ENCODE data around the gene NSFL1C. TPM values are rescaled to one million over a fixed set of nuclear protein-coding genes. Genes with fewer than 3 reads are reported as not detected.
A peak's percentile ranks its signal among the peaks of the same experiment; 100 is the strongest.

The NSFL1C gene
- polyA plus RNA-seq, 1 donor (not counting 4 experiments of a cell fraction or from before 2014, with no cell fraction given), result 38.8 TPM

DNA sequence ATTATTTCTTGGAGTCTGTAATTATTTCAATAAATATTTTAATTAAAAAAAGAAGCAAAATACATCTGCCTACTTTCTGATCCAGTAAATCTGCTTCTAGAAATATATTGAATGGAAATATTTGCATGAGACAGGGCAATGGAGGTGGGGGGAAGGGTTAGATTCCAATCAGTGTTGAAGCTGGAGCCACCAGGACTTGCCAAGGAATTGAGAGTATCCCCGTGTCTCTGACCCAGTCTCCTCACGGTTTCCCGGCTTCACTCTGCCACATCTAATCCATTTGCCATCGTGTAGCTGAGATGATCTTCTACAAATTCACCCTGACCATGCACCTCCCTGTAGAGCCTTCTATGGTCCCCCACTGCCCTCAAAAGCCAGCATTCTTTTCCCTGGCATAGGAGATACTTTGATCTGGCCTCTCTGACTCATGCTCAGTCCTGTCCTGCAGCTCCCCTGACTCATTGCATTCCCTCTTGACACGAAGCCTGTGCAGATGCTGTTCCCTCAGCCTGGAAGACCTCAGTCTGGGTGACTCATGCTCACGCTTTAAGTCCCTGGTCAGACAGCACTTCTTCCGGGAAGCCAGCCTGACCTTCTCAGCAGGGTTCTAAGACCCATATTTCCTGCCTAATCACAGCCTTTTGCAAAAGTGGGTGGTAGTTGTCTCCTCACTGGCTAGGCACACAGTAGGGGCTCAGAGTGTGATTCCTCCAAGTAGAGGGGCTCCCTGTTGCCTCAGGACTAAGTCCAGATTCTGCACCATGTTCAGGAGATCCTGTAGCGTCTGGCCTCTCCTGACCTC is 50.8 kb downstream of the NSFL1C start:
- H3K4me2 ChIP-seq (ENCODE audit: control insufficient read depth, extremely low read depth, insufficient read depth, low read depth, low read length), result peak overlapping the region; percentile 61
- H3K36me3 ChIP-seq (ENCODE audit: control insufficient read depth in 2 of 2, extremely low read depth in 1 of 2, insufficient read depth in 2 of 2, low read length in 2 of 2), result no peaks in the 10 kb centered on the region
- H3K9me3 ChIP-seq (ENCODE audit: control insufficient read depth, low read depth, low read length), result peaks cover 3% of the 10 kb centered on the region
- no peaks in the 10 kb centered on the region for H4K20me1 ChIP-seq (ENCODE audit: control insufficient read depth, extremely low read depth, insufficient read depth, low read length)
- peaks cover 33% of the 10 kb centered on the region for H3K4me1 ChIP-seq (ENCODE audit: control insufficient read depth, extremely low read depth, insufficient read depth, low read length)
- no peak overlapping the region for H3K4me3 ChIP-seq (ENCODE audit: control insufficient read depth in 2 of 3, extremely low read depth in 1 of 3, insufficient read depth in 2 of 3, low read depth in 1 of 3, low read length in 3 of 3)
- H3K79me2 ChIP-seq (ENCODE audit: control insufficient read depth, insufficient read depth, low read length), result no peaks in the 10 kb centered on the region
- H3K27ac ChIP-seq (ENCODE audit: control insufficient read depth, insufficient read depth, low read length), result peak overlapping the region; percentile 88
- peak; percentile 98 for DNase-seq (ENCODE audit: low read depth, low spot score)
- peak overlapping the region; percentile 3 for H2AFZ ChIP-seq (ENCODE audit: control insufficient read depth, low read length)
- peak; percentile 99 for FAIRE-seq
- peak overlapping the region; percentile 49 for H3K9ac ChIP-seq (ENCODE audit: control insufficient read depth, extremely low read depth, insufficient read depth, low read length)
- TF ChIP-seq, protein P1, sequence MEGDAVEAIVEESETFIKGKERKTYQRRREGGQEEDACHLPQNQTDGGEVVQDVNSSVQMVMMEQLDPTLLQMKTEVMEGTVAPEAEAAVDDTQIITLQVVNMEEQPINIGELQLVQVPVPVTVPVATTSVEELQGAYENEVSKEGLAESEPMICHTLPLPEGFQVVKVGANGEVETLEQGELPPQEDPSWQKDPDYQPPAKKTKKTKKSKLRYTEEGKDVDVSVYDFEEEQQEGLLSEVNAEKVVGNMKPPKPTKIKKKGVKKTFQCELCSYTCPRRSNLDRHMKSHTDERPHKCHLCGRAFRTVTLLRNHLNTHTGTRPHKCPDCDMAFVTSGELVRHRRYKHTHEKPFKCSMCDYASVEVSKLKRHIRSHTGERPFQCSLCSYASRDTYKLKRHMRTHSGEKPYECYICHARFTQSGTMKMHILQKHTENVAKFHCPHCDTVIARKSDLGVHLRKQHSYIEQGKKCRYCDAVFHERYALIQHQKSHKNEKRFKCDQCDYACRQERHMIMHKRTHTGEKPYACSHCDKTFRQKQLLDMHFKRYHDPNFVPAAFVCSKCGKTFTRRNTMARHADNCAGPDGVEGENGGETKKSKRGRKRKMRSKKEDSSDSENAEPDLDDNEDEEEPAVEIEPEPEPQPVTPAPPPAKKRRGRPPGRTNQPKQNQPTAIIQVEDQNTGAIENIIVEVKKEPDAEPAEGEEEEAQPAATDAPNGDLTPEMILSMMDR (optimal IDR thresholded peaks at IDR 0.05 in 1 of 3, IDR thresholded peaks at IDR 0.05 in 1 of 3, conservative IDR thresholded peaks at IDR 0.05 in 1 of 3; ENCODE audit: extremely low read depth in 1 of 3, insufficient read depth in 2 of 3, low read length in 3 of 3), result no peak
- TF ChIP-seq EZH2 (IDR thresholded peaks at IDR 0.05; ENCODE audit: low read length), result no peak
- dilution Hi-C loops (cut with MboI; ENCODE audit: extremely low pct_ligation_motif_present, low sequenced_read_pairs), result no loop called here
- no peaks in the 10 kb centered on the region for H3K9me1 ChIP-seq (ENCODE audit: control insufficient read depth, extremely low read depth, insufficient read depth, low read length)
- H3K27me3 ChIP-seq (ENCODE audit: control insufficient read depth, extremely low read depth, insufficient read depth, low read length), result no peaks in the 10 kb centered on the region

DNA sequence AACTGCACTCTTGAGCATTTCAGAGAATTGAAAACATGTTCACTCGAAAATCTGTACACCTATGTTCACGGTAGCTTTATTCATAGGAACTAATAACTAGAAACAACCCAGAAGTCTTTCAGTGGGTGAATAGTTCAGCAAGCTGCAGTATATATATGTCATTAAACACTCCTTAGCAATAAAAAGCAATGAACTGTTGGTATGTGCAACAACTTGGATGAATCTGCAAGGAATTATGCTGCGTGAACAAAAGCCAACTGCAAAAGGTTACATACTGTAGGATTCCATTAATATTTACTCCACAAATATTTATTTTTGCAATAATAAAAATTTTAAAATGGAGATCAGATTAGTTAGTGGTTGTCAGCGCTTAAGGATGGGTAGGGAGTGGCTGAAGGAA is 51.7 kb downstream of the NSFL1C start:
- Histone ChIP-seq H4K20me1 (ENCODE audit: control insufficient read depth, extremely low read depth, insufficient read depth, low read length) (no peaks in the 10 kb centered on the region), H2AFZ (ENCODE audit: control insufficient read depth, low read length) (no peak overlapping the region), H3K27me3 (ENCODE audit: control insufficient read depth, extremely low read depth, insufficient read depth, low read length) (no peaks in the 10 kb centered on the region), H3K4me3 (ENCODE audit: control insufficient read depth in 2 of 3, extremely low read depth in 1 of 3, insufficient read depth in 2 of 3, low read depth in 1 of 3, low read length in 3 of 3) (no peak overlapping the region), H3K9ac (ENCODE audit: control insufficient read depth, extremely low read depth, insufficient read depth, low read length) (no peak overlapping the region), H3K4me2 (ENCODE audit: control insufficient read depth, extremely low read depth, insufficient read depth, low read depth, low read length) (no peak overlapping the region), H3K9me3 (ENCODE audit: control insufficient read depth, low read depth, low read length) (no peaks in the 10 kb centered on the region), H3K36me3 (ENCODE audit: control insufficient read depth in 2 of 2, extremely low read depth in 1 of 2, insufficient read depth in 2 of 2, low read length in 2 of 2) (no peaks in the 10 kb centered on the region), H3K9me1 (ENCODE audit: control insufficient read depth, extremely low read depth, insufficient read depth, low read length) (no peaks in the 10 kb centered on the region), H3K79me2 (ENCODE audit: control insufficient read depth, insufficient read depth, low read length) (no peaks in the 10 kb centered on the region), H3K27ac (ENCODE audit: control insufficient read depth, insufficient read depth, low read length) (no peak overlapping the region), H3K4me1 (ENCODE audit: control insufficient read depth, extremely low read depth, insufficient read depth, low read length) (peaks cover 33% of the 10 kb centered on the region)
- no peak for TF ChIP-seq EZH2 (IDR thresholded peaks at IDR 0.05; ENCODE audit: low read length)
- TF ChIP-seq, protein P1 (optimal IDR thresholded peaks at IDR 0.05 in 1 of 3, IDR thresholded peaks at IDR 0.05 in 1 of 3, conservative IDR thresholded peaks at IDR 0.05 in 1 of 3; ENCODE audit: extremely low read depth in 1 of 3, insufficient read depth in 2 of 3, low read length in 3 of 3), result no peak
- dilution Hi-C loops (cut with MboI; ENCODE audit: extremely low pct_ligation_motif_present, low sequenced_read_pairs), result no loop called here
- no peak for FAIRE-seq
- DNase-seq (ENCODE audit: low read depth, low spot score), result no peak
